Stimulated activated CD4-positive, alpha-beta T cell treated with anti-CD3 and anti-CD28 coated beads, TNF-alpha, amount 100 ng/mL, for 48 hours (primary cell): ENCODE measurements around the gene SYPL2.
"Not testable (repeated sequence)": the region's sequence is repeated elsewhere in the genome, so short reads cannot be mapped to it uniquely, and the experiment has no call there.

Experiments
- DNase-seq, 3 donors: peaks; one replicate each; pipeline ENCODE4 v3.0.0-alpha.2; 2020; ENCODE audit warnings: low read depth in 3 of 3

Gene SYPL2

DNA sequence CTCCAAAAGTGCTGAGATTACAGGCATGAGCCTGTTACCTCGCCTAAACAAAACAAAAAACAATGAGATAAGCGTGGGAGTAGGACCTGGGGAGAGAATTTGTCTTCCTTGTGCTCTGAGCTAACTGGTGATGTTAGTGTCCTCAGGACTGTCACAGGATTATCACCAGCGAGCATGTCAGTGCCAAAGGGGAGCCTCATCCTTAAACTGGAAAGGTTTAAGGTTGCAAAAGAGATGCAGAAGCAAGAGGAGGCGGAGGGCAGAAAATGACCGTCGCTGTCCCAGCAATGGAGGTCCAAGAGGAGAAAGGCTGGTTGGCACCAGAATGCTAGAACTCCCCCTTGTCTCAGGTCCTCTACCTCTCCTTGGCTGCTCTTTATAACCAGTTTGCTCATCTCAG is 3.9 kb downstream of the SYPL2 start:
- DNase-seq, result no peak

DNA sequence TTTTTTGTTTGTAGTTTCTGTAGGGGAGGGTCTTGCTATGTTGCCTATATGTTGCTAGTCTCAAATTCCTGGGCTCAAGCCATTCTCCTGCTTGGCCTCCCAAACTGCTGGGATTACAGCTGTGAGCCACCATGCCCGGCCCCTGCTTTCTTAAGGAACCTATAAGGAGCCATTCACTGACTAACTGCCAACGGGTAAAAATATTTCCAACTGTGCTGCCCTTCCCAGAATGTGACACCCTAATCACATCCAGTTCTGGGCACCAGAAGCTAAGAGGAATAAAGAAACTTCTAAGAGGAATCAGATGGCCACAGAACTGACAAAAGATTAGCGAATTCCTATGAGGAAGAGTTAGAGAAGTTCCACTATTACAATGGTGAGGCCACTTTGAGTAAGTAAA is 6.4 kb downstream of the SYPL2 start:
- no peak for DNase-seq

DNA sequence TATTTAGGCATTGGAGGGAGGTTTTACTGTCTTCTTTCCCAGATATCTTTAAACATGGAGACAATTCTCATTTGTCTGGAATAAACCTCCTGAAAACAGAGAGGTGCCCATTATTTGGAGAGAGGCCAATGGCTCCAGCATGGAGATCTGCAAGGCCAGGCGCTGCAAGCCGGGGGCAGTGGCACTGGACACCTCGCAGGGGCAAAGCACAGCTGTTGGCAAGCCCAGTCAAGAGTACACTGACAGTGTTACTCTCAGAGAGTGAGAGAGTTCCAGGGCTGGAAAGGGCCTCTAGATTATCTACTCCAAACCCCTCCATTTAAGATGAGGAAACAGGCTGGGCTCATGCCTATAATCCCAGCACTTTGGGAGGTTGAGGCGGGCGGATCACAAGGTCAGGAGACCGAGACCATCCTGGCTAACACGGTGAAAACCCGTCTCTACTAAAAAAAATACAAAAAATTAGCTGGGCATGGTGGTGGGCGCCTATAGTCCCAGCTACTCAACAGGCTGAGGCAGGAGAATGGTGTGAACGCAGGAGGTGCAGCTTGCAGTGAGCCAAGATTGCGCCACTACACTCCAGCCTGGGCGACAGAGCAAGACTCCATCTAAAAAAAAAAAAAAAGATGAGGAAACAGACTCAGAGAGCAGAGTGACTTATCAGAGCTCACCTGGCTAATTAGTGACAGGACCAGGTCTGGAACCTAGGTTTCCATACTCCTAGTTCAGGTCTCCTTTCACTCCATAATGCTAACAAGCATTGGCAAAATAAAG is 7.1 kb downstream of the SYPL2 start:
- DNase-seq, result not testable (repeated sequence)

DNA sequence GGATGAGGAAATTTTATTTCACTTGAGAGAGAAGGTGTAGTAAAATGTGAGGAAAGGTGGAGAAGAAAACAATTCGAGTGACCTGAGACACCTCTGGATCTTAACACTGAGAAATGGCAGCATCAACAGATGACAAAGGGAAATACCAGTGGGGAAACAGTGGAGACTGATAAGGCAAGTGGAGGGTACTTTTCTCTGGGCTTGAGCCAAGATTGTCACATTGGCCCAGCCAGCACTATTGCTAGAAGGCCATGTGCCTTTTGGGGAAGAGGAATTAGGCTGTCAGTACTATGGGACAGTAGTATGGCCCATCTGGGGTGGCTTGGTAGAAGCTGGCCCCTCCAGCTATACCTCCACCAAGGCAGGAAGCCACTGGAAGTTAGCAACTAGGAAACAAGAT is 8.4 kb downstream of the SYPL2 start:
- no peak for DNase-seq

GRCh38 chr1:109475261-109475660 is 8.9 kb downstream of the SYPL2 start:
- no peak for DNase-seq

DNA sequence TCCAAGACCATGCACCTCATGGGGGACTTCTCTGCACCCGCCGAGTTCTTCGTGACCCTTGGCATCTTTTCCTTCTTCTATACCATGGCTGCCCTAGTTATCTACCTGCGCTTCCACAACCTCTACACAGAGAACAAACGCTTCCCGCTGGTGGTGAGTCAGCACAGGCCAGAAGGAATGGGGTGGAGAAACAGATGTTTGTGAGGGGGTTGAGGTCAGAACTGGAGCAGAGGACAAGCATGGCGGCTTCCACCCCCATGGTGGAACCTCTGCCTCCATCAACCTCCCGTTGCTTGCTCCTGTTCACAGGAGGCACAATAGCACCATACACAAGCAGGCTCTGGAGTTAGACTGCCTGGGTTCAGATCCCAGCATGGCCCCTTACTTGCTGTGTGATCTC is 10.5 kb downstream of the SYPL2 start:
- no peak for DNase-seq

DNA sequence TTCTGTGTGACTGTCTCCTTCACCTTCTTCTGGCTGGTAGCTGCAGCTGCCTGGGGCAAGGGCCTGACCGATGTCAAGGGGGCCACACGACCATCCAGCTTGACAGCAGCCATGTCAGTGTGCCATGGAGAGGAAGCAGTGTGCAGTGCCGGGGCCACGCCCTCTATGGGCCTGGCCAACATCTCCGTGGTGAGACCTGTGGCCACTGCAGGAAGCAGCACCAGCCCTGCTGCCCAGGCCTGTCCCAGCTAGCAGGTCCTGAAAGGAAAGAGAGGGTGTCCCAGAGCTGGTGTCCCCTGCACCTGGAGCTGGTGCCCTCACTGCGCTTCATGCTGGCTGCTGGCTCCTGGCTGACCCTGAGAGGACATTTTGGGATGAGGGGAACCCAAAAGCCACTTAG is 11.5 kb downstream of the SYPL2 start:
- no peak for DNase-seq

GRCh38 chr1:109478806-109479205 is 12.5 kb downstream of the SYPL2 start:
- peak in 1 of 3 donors; percentile 33 for DNase-seq

DNA sequence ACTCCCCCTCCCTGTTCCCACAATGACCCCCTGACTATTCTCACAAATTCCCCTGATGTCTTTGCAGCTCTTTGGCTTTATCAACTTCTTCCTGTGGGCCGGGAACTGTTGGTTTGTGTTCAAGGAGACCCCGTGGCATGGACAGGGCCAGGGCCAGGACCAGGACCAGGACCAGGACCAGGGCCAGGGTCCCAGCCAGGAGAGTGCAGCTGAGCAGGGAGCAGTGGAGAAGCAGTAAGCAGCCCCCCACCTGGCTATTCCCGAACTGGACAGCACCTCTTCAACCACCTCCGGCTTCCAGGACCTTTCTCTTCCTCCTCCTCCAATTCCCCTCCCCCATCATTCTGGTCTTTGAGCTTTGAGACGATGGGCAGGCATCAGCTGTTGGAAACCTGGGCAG is 13.0 kb downstream of the SYPL2 start:
- no peak for DNase-seq

GRCh38 chr1:109479901-109480300 is 13.6 kb downstream of the SYPL2 start:
- DNase-seq, result no peak

GRCh38 chr1:109481646-109482045 is 15.3 kb downstream of the SYPL2 start:
- DNase-seq, result no peak

DNA sequence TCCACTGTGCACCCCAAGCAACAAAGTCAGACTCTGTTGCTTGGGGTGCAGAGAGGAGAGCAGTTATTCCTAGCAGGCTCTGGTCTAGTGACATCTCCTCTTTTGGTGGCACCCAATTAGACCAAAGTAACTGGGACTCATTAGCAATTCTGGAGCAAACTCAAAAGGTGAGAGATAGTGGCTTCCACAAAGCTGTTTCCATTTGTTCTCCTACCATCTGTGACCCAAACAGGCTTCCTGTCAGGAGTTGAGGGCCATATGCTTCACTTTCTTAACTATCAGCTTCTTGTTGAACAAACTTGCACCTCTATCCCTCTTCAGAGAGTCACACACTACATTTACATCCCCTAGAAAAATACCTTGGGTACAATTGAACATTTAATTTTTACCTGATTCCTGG is 15.9 kb downstream of the SYPL2 start:
- DNase-seq, result no peak

DNA sequence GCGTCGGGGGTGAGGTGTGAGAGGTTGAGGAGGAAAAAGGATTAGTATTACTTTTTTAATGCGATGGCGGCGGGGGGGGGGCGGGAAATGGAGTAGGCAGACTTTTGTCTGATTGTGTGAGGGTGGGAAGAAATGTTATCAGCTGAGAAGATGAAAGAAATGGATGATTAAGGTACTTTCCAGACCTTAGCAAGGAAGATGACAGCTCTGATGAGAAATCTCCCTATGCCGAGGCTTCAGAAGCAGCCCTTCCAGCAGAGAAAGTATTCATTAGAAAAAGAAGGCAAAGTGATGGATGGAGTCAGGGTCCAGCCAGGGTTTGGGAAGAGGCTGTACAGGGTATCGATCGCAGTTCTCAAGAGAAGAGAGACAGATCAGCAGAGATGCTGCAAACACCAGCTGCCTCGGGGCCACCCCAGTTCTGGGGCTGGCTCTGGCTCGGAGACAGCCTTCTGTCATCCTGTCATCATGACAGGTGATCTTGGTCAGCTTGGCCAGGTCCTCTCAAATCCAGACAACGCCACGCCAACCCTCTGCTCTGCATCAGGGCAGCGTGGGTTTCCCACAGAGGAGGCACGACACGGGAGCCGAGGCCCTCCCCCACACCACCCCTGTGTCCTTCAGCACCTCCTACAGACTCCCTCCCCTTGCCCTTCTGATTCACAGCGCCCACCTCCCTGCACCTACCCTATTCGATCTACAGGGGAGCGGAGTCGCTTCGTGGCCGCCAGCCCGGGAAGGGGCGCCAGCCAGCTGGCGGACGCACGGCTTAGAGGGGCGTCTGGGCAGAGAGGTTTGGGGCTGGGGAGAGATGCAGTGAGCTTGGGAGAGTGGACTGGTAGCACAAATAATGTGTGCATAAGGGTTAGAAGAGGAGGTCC is 16.7 kb downstream of the SYPL2 start:
- peak in 1 of 3 donors; percentile 21 for DNase-seq

DNA sequence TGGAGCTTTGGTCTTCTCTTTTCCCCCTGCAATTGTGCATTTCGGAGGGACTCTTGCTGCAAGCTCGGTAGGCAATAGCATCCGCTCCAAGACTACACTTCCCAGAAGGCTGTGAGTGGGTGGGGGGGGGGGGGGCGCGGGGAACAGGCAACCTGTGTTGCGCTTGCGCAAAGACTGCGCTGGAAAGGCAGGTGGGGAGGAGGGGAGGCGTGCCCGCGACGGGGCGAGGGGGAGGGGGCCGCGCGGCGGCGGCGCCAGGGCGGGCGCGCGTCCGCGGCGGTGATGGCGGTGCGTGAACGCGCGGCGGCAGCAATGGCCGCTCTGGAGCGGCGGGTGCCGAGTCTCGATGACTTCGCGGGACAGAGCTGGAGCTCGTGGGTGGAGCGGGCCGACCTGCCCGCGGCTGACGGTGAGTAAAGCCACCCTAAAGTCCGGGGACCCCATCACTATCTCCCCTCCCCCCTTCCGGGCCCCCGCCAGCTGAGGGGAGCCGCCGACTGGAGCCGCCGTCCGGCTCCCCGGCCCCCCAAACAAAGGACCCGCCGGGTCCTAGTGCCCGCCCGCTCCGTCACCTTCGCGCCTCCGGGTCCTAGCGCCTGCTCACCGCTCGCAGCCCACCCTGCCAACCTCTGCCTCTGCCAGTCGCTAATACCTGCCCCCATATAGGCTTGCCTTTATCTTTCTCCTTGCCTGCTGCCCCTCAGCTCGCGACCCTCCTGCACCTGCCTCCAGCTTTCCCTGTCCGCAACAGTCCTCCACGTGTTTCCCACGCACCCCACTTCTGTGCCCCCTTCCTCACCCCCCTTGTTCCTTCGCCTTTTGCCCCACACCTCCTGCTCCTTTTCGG is 17.5 kb downstream of the SYPL2 start, which contains the start of gene ATXN7L2:
TSS of gene ATXN7L2 (plus strand) at position 234 of the 847 bp plus-strand sequence. CDS start at position 283, 49 bp downstream.
- peak; percentile 82 to 88 (median 85) for DNase-seq

GRCh38 chr1:109484519-109484975 is 18.2 kb downstream of the SYPL2 start:
- no peak for DNase-seq

- no peak for DNase-seq
Observed at GRCh38 chr1:109485001-109485400, 18.7 kb downstream of the SYPL2 start.

- no peak for DNase-seq
Observed at GRCh38 chr1:109487261-109487660, 20.9 kb downstream of the SYPL2 start.

- DNase-seq, result no peak
Observed at GRCh38 chr1:109488201-109488600, 21.9 kb downstream of the SYPL2 start.

DNA sequence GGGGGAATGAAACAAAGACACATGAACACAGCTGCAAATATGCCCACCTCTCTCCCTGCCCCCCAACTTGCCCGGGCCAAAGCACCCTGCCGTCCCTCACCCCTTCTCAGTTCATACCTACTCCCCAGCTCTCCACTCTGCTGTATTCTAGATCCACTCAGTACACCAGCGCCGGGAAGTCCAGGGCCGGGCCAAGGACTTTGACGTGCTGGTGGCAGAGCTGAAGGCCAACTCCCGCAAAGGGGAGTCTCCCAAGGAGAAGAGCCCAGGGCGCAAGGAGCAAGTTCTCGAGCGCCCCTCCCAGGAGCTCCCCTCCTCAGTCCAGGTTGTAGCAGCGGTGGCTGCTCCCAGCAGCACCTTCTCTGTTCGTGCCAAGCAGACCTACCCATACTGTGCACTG is 22.4 kb downstream of the SYPL2 start:
- DNase-seq, result no peak

DNA sequence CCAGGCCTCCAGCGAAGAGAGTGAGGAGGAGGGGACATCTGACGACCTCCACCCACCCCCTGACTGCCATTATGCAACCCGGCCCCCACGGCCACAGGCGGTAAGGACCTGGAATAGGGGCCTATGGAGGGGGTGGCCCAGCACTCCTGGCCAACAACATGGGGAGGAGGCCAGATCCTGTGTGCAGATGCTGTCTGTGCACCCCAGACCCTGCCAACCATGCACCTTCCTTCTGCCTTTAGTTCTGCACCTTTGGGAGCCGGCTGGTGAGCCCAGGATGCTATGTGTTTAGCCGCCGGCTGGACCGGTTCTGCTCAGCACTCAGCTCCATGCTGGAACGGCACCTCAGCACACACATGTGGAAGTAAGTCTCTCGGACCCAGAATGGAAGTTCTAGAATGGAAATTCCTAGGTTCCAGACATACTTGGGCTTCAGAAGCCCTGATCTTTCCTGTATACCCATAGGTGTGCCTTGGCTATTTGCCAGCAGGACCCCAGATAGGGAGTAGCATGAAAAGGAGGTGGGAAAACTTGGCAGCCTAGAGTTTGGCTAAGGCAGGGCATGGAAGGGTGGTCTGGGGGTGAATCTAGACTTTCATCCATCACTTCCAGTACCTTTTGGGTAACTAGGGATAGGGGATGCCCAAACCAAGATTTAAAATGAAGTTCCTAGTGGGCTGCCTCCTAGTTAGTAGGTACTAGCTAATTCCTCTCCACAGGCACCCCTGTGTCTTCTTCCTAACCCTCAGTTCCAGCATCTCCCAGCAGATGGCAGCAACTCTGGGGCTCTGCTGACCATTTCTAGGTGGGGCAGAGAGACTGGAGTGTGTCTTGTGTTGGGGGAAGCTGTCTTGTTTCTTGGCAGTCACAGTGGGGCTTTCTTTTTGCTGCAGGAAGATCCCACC is 23.9 kb downstream of the SYPL2 start:
- peak in 1 of 3 donors; percentile 64 for DNase-seq

DNA sequence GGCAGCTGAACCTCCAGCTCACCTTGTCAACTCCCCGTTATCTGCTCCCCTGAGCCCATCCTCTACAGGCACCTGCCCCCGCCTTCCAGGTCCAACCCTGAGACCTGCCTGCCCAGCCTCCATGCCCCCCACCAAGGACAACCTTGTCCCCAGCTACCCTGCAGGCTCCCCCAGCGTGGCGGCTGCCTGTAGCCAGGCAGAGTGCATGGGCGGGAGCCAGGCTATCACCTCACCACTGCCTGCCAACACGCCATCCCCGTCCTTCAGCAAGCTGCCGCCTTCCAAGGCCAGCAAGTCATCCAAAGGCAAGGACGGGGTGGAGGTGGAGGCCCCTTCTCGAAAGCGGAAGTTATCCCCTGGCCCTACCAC is 24.6 kb downstream of the SYPL2 start:
- DNase-seq, result no peak
